Activated T-helper 2 cell treated with anti-CD3 and anti-CD28 coated beads, Interferon-gamma antibody, Interleukin-2, Interleukin-4, amounts not matched to agents 10 μg/mL and 5 μg/mL and 100 μg/mL, durations not matched to agents 14 hours and 24 hours and 36 hours (primary cell): ENCODE data around the gene SLC17A8. TPM values are rescaled to one million over a fixed set of nuclear protein-coding genes. Genes with fewer than 3 reads are reported as not detected.
"Not testable (repeated sequence)": the region's sequence is repeated elsewhere in the genome, so short reads cannot be mapped to it uniquely, and the experiment has no call there.

Experiments used
- DNase-seq: peaks from one replicate; pipeline ENCODE4 v3.0.0; 2021; ENCODE audit warnings: low spot score
- H3K27ac Mint-ChIP-seq: one replicate; pipeline ENCODE4 v1.8.0; 2021; ENCODE audit warnings: mixed read lengths
- H3K27me3 Mint-ChIP-seq: one replicate; pipeline ENCODE4 v1.8.0; 2021; ENCODE audit warnings: low read depth, mixed read lengths
- H3K36me3 Mint-ChIP-seq: one replicate; pipeline ENCODE4 v1.8.0; 2021; ENCODE audit warnings: low read depth, mixed read lengths
- H3K4me1 Mint-ChIP-seq: one replicate; pipeline ENCODE4 v1.8.0; 2021; ENCODE audit warnings: low read depth, mixed read lengths
- H3K4me3 Mint-ChIP-seq: one replicate; pipeline ENCODE4 v1.8.0; 2021; ENCODE audit warnings: low read depth, mild to moderate bottlenecking, moderate library complexity, mixed read lengths
- H3K9me3 Mint-ChIP-seq: one replicate; pipeline ENCODE4 v1.8.0; 2021; ENCODE audit warnings: mixed read lengths
- intact Hi-C: fragments of 100-400 bp; cut with micrococcal nuclease; formaldehyde crosslinking; loops from one replicate; pipeline ENCODE4 v1.15.1; 2023
- total RNA-seq: library from RNA; stranded (reverse); gene quantifications from 2 replicates; pipeline ENCODE4 v1.2.3, GENCODE V29; 2022

Gene SLC17A8
- total RNA-seq = not detected in 2 replicates

GRCh38 chr12:100356644-100357223 lies at the start of gene SLC17A8:
Gene SLC17A8 (plus strand): TSS chr12:100357074. CDS start chr12:100357392, 318 bp downstream.
- no peak within 1 kb of the TSS for H3K27ac Mint-ChIP-seq
- intact Hi-C loops = no loop called here

GRCh38 chr12:100308138-100308537 lies 48.7 kb upstream of the SLC17A8 start:
- H3K27me3 Mint-ChIP-seq, H3K27ac Mint-ChIP-seq, H3K4me1 Mint-ChIP-seq, intact Hi-C loops, H3K4me3 Mint-ChIP-seq, DNase-seq: not testable (repeated sequence)
- Mint-ChIP-seq H3K9me3 (peaks cover 34% of the 10 kb centered on the region), H3K36me3 (peaks cover 54% of the 10 kb centered on the region)

More at GRCh38 chr12:100356644-100357223, at the start of gene SLC17A8:
- H3K36me3 Mint-ChIP-seq = no peaks in the 10 kb centered on the region
- no peak within 1 kb of the TSS for H3K4me3 Mint-ChIP-seq
- no peak for DNase-seq
- no peaks in the 10 kb centered on the region for H3K9me3 Mint-ChIP-seq
- H3K27me3 Mint-ChIP-seq = peaks cover 26% of the 10 kb centered on the region
- H3K4me1 Mint-ChIP-seq = no peaks in the 10 kb centered on the region

- no peak for DNase-seq
- intact Hi-C loops = loop anchor here (5.0 kb wide), 1 partner anchor 44 kb away; the partner anchor contains the start of genes DEPDC4 and SCYL2
- peaks cover 3% of the 10 kb centered on the region for H3K4me1 Mint-ChIP-seq
- H3K27me3 Mint-ChIP-seq = no peaks in the 10 kb centered on the region
- peaks cover 13% of the 10 kb centered on the region for H3K9me3 Mint-ChIP-seq
- no peak overlapping the region for H3K27ac Mint-ChIP-seq
- H3K36me3 Mint-ChIP-seq = peaks cover 33% of the 10 kb centered on the region
- no peak overlapping the region for H3K4me3 Mint-ChIP-seq
These were observed 45.6 kb upstream of the SLC17A8 start for GRCh38 chr12:100311317-100311716.

GRCh38 chr12:100317371-100317770 lies 39.5 kb upstream of the SLC17A8 start:
- no peaks in the 10 kb centered on the region for H3K4me1 Mint-ChIP-seq
- intact Hi-C loops = no loop called here
- no peak for DNase-seq
- H3K27ac Mint-ChIP-seq = no peak overlapping the region
- H3K27me3 Mint-ChIP-seq = no peaks in the 10 kb centered on the region
- H3K36me3 Mint-ChIP-seq = peaks cover 39% of the 10 kb centered on the region
- no peaks in the 10 kb centered on the region for H3K9me3 Mint-ChIP-seq
- no peak overlapping the region for H3K4me3 Mint-ChIP-seq

- H3K4me3 Mint-ChIP-seq = no peak overlapping the region
- no peaks in the 10 kb centered on the region for H3K4me1 Mint-ChIP-seq
- H3K27me3 Mint-ChIP-seq = no peaks in the 10 kb centered on the region
- H3K36me3 Mint-ChIP-seq = peaks cover 34% of the 10 kb centered on the region
- DNase-seq = no peak
- no peaks in the 10 kb centered on the region for H3K9me3 Mint-ChIP-seq
- intact Hi-C loops = no loop called here
- H3K27ac Mint-ChIP-seq = no peak overlapping the region
These were observed 32.4 kb upstream of the SLC17A8 start for GRCh38 chr12:100324498-100324897.

GRCh38 chr12:100326208-100326607 lies 30.7 kb upstream of the SLC17A8 start:
- intact Hi-C loops = no loop called here
- Mint-ChIP-seq H3K9me3 (no peaks in the 10 kb centered on the region), H3K4me1 (peaks cover 2% of the 10 kb centered on the region)

GRCh38 chr12:100329800-100330199 lies 27.1 kb upstream of the SLC17A8 start:
- Mint-ChIP-seq H3K9me3 (no peaks in the 10 kb centered on the region), H3K4me1 (peaks cover 2% of the 10 kb centered on the region), H3K27ac (no peak overlapping the region), H3K4me3 (no peak overlapping the region), H3K36me3 (peaks cover 50% of the 10 kb centered on the region), H3K27me3 (no peaks in the 10 kb centered on the region)
- intact Hi-C loops = no loop called here
- no peak for DNase-seq

More at GRCh38 chr12:100326208-100326607, 30.7 kb upstream of the SLC17A8 start:
- Mint-ChIP-seq H3K4me3 (no peak overlapping the region), H3K27ac (no peak overlapping the region), H3K27me3 (no peaks in the 10 kb centered on the region), H3K36me3 (peaks cover 42% of the 10 kb centered on the region)
- no peak for DNase-seq

- intact Hi-C loops = no loop called here
- Mint-ChIP-seq H3K4me1 (peaks cover 2% of the 10 kb centered on the region), H3K4me3 (no peak overlapping the region), H3K36me3 (peaks cover 60% of the 10 kb centered on the region), H3K27ac (no peak overlapping the region), H3K27me3 (no peaks in the 10 kb centered on the region), H3K9me3 (no peaks in the 10 kb centered on the region)
- no peak for DNase-seq
These were observed 25.0 kb upstream of the SLC17A8 start for GRCh38 chr12:100331871-100332270.

- H3K27me3 Mint-ChIP-seq = no peaks in the 10 kb centered on the region
- intact Hi-C loops = no loop called here
- no peak for DNase-seq
- H3K4me1 Mint-ChIP-seq = peaks cover 2% of the 10 kb centered on the region
- H3K36me3 Mint-ChIP-seq = peaks cover 59% of the 10 kb centered on the region
- no peak overlapping the region for H3K27ac Mint-ChIP-seq
- no peaks in the 10 kb centered on the region for H3K9me3 Mint-ChIP-seq
- H3K4me3 Mint-ChIP-seq = no peak overlapping the region
These were observed 24.0 kb upstream of the SLC17A8 start for GRCh38 chr12:100332852-100333251.

GRCh38 chr12:100337299-100337698 lies 19.6 kb upstream of the SLC17A8 start:
- H3K9me3 Mint-ChIP-seq = no peaks in the 10 kb centered on the region
- no peak overlapping the region for H3K4me3 Mint-ChIP-seq
- DNase-seq = no peak
- no peak overlapping the region for H3K27ac Mint-ChIP-seq
- H3K36me3 Mint-ChIP-seq = peaks cover 46% of the 10 kb centered on the region
- peaks cover 1% of the 10 kb centered on the region for H3K4me1 Mint-ChIP-seq
- intact Hi-C loops = no loop called here
- no peaks in the 10 kb centered on the region for H3K27me3 Mint-ChIP-seq

- H3K4me1 Mint-ChIP-seq = peaks cover 1% of the 10 kb centered on the region
- no peak overlapping the region for H3K4me3 Mint-ChIP-seq
- H3K36me3 Mint-ChIP-seq = peaks cover 47% of the 10 kb centered on the region
- no peaks in the 10 kb centered on the region for H3K9me3 Mint-ChIP-seq
- H3K27ac Mint-ChIP-seq = no peak overlapping the region
- DNase-seq = no peak
- no peaks in the 10 kb centered on the region for H3K27me3 Mint-ChIP-seq
- intact Hi-C loops = no loop called here
These were observed 19.1 kb upstream of the SLC17A8 start for GRCh38 chr12:100337727-100338126.

- no peak overlapping the region for H3K27ac Mint-ChIP-seq
- no peaks in the 10 kb centered on the region for H3K9me3 Mint-ChIP-seq
- intact Hi-C loops = no loop called here
- no peak for DNase-seq
- peaks cover 40% of the 10 kb centered on the region for H3K36me3 Mint-ChIP-seq
- H3K4me3 Mint-ChIP-seq = no peak overlapping the region
- peaks cover 1% of the 10 kb centered on the region for H3K4me1 Mint-ChIP-seq
- no peaks in the 10 kb centered on the region for H3K27me3 Mint-ChIP-seq
These were observed 17.8 kb upstream of the SLC17A8 start for GRCh38 chr12:100339071-100339470.

GRCh38 chr12:100342897-100343296 lies 14.0 kb upstream of the SLC17A8 start:
- H3K4me3 Mint-ChIP-seq, H3K4me1 Mint-ChIP-seq, H3K27ac Mint-ChIP-seq, DNase-seq, H3K9me3 Mint-ChIP-seq, intact Hi-C loops, H3K27me3 Mint-ChIP-seq: not testable (repeated sequence)
- H3K36me3 Mint-ChIP-seq = peaks cover 18% of the 10 kb centered on the region

- intact Hi-C loops, H3K27me3 Mint-ChIP-seq, DNase-seq: not testable (repeated sequence)
These were observed 12.5 kb upstream of the SLC17A8 start for GRCh38 chr12:100344351-100344750.

More at GRCh38 chr12:100344351-100344750, 12.5 kb upstream of the SLC17A8 start:
- H3K9me3 Mint-ChIP-seq, H3K36me3 Mint-ChIP-seq, H3K4me3 Mint-ChIP-seq, H3K27ac Mint-ChIP-seq, H3K4me1 Mint-ChIP-seq: not testable (repeated sequence)
